Thyroid gland (tissue), 4 donors: ENCODE measurements around the gene WNT9A. TPM values are rescaled to one million over a fixed set of nuclear protein-coding genes. Genes with fewer than 3 reads are reported as not detected.

Experiments used
- DNase-seq, 2 donors: peaks; one replicate each; pipeline ENCODE4 v3.0.0-alpha.2; 2019
- H3K27ac ChIP-seq, 3 donors: fragments of 200-600 bp; sonication (generic); 1 replicate in 2 of 3; 2 replicates in 1 of 3; pipeline ENCODE4 v1.5.1; 2016 to 2019; ENCODE audit warnings: mild to moderate bottlenecking in 1 of 3, moderate library complexity in 1 of 3
- H3K27me3 ChIP-seq: fragments of 200-600 bp; sonication (generic); one replicate; pipeline ENCODE4 v1.5.1; 2019
- H3K36me3 ChIP-seq, 2 donors: fragments of 200-600 bp; sonication (generic); one replicate each; pipeline ENCODE4 v1.5.1; 2016 to 2019
- H3K4me1 ChIP-seq, 2 donors: fragments of 200-600 bp; sonication (generic); one replicate each; pipeline ENCODE4 v1.5.1; 2017 to 2019
- H3K4me3 ChIP-seq, 3 donors: fragments of 200-600 bp; sonication (generic); replicated peaks in 1 of 3; 1 replicate in 2 of 3; 2 replicates in 1 of 3; pipeline ENCODE4 v1.5.1; 2016; ENCODE audit warnings: mild to moderate bottlenecking in 1 of 3
- H3K9me3 ChIP-seq: fragments of 200-600 bp; sonication (generic); one replicate; pipeline ENCODE4 v1.5.1; 2017
- POLR2A ChIP-seq, 2 donors: fragments of 450-650 bp; IDR thresholded peaks; one replicate each; pipeline ENCODE4 v1.6.1; 2017; ENCODE audit warnings: antibody characterized with exemption in 2 of 2, mild to moderate bottlenecking in 2 of 2, moderate library complexity in 1 of 2
- WGBS, 2 donors: methylation state at CpG; one replicate each; pipeline ENCODE4 v1.1.5; 2017; 5-methylcytosine and 5-hydroxymethylcytosine counted together
- intact Hi-C: fragments of 100-400 bp; cut with DNase I; formaldehyde crosslinking; loops from one replicate; pipeline ENCODE4 v1.15.1; 2023
- total RNA-seq, 4 donors: library from RNA; depleted of rRNA; stranded (reverse); fragments of >200 nt; gene quantifications; one replicate each; pipeline ENCODE4 v1.2.3, GENCODE V29; 2016
- TF ChIP-seq, protein P1 (sequence below), 6 experiments: fragments of 200-600 bp in 3 of 6; fragments of 450-650 bp in 3 of 6; sonication (generic) in 3 of 6; IDR thresholded peaks; one replicate each; pipeline ENCODE4 v1.5.1; 2016 to 2019; ENCODE audit warnings: antibody characterized with exemption in 6 of 6, mild to moderate bottlenecking in 2 of 6, inconsistent platforms in 1 of 6, moderate library complexity in 1 of 6

Gene WNT9A
- total RNA-seq, 4 donors from 2014 or later = 2.5 to 4.3 (median 3.4) TPM

DNA sequence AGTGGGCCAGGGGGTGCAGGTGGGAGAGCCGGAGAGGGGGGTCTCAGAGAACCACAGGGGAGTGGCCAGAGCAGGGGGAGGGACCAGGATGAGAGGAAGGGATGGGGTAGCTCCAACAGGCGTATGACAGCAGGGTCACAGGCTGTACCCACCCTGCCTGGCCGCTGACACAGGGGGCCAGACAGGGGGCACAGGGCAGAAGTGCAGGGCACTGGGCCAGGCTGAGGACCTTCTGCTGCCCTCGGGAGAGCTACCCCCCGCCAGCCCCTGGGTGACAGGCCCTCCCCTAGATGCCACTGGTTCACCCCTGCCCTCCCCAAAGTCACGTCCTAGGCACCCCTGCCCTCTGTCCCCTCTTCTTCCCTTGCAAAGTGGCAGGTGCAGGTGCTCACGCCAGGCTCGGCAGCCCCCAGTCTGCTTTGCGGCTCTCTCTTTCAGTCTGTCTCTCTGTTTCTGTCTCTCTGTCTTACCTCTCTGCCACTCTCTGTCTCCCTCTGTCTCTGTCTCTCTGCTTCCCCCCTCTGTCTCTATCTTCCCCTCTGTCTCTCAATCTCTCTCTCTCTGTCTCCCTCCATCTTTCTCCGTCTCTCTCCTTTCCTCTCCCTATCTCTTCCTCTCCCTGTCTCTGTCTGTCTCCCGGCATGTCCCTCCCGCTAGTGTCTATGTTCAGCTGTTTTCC is 48.5 kb downstream of the WNT9A start:
- WGBS, 2 donors = 71 to 72% methylated on average over 9 to 12 of the region's 12 CpGs
- Histone ChIP-seq H3K9me3 (no peaks in the 10 kb centered on the region), H3K4me3 (no peak overlapping the region), H3K4me1 (no peaks in the 10 kb centered on the region), H3K27me3 (no peaks in the 10 kb centered on the region), H3K27ac (no peak overlapping the region), H3K36me3 (no peaks in the 10 kb centered on the region)
- TF ChIP-seq POLR2A (IDR thresholded peaks at IDR 0.05) = no peak
- TF ChIP-seq, protein P1, sequence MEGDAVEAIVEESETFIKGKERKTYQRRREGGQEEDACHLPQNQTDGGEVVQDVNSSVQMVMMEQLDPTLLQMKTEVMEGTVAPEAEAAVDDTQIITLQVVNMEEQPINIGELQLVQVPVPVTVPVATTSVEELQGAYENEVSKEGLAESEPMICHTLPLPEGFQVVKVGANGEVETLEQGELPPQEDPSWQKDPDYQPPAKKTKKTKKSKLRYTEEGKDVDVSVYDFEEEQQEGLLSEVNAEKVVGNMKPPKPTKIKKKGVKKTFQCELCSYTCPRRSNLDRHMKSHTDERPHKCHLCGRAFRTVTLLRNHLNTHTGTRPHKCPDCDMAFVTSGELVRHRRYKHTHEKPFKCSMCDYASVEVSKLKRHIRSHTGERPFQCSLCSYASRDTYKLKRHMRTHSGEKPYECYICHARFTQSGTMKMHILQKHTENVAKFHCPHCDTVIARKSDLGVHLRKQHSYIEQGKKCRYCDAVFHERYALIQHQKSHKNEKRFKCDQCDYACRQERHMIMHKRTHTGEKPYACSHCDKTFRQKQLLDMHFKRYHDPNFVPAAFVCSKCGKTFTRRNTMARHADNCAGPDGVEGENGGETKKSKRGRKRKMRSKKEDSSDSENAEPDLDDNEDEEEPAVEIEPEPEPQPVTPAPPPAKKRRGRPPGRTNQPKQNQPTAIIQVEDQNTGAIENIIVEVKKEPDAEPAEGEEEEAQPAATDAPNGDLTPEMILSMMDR (IDR thresholded peaks at IDR 0.05) = no peak
- peak in 1 of 2 donors; percentile 0 for DNase-seq
- intact Hi-C loops = no loop called here

DNA sequence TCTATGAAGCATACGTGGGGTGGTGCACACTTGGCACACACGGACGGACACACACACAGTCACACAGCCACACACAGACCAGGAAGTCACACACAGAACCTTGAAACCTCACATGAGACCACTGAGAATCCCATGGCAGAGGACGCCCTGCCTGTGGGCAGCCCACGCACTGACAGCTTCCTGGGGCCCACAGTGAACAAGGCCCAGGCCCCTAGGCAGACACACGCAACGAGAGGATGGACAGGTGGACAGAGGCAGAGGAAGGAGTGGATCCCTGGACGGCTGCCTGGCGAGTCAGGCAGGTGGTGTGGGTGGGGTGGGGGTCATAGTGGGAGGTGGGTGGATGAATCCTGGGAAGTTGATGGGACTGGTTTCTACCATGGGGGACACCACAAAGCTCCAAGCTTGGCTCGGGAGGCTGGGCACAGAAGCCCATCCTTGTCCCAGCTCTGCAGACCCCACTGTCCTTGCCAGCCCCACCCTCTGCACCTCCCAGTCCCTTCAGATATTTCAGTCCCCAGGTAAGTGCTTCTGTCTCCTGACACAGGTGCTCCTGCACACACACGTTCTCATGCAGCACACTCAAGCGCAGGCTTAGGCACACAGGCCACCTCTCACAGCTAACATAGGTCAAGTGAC is 49.1 kb downstream of the WNT9A start:
- peak; percentile 0 for DNase-seq
- H3K27ac ChIP-seq = no peak overlapping the region
- TF ChIP-seq, protein P1 (IDR thresholded peaks at IDR 0.05) = no peak
- no peak for TF ChIP-seq POLR2A (IDR thresholded peaks at IDR 0.05)
- H3K9me3 ChIP-seq = no peaks in the 10 kb centered on the region
- 82 to 85% methylated on average over 12 of the region's 12 CpGs for WGBS, 2 donors
- no peaks in the 10 kb centered on the region for H3K27me3 ChIP-seq
- H3K4me1 ChIP-seq = no peaks in the 10 kb centered on the region
- H3K36me3 ChIP-seq = no peaks in the 10 kb centered on the region
- intact Hi-C loops = no loop called here
- no peak overlapping the region for H3K4me3 ChIP-seq

GRCh38 chr1:227897704-227898438 is 49.9 kb downstream of the WNT9A start:
- WGBS, 2 donors = 91 to 93% methylated on average over 6 of the region's 6 CpGs
- Histone ChIP-seq H3K27me3 (no peaks in the 10 kb centered on the region), H3K27ac (no peak overlapping the region), H3K9me3 (no peaks in the 10 kb centered on the region), H3K4me1 (no peaks in the 10 kb centered on the region), H3K36me3 (no peaks in the 10 kb centered on the region), H3K4me3 (no peak overlapping the region)
- DNase-seq = peak; percentile 0
- TF ChIP-seq, protein P1 (IDR thresholded peaks at IDR 0.05) = no peak
- TF ChIP-seq POLR2A (IDR thresholded peaks at IDR 0.05) = no peak
- intact Hi-C loops = no loop called here

DNA sequence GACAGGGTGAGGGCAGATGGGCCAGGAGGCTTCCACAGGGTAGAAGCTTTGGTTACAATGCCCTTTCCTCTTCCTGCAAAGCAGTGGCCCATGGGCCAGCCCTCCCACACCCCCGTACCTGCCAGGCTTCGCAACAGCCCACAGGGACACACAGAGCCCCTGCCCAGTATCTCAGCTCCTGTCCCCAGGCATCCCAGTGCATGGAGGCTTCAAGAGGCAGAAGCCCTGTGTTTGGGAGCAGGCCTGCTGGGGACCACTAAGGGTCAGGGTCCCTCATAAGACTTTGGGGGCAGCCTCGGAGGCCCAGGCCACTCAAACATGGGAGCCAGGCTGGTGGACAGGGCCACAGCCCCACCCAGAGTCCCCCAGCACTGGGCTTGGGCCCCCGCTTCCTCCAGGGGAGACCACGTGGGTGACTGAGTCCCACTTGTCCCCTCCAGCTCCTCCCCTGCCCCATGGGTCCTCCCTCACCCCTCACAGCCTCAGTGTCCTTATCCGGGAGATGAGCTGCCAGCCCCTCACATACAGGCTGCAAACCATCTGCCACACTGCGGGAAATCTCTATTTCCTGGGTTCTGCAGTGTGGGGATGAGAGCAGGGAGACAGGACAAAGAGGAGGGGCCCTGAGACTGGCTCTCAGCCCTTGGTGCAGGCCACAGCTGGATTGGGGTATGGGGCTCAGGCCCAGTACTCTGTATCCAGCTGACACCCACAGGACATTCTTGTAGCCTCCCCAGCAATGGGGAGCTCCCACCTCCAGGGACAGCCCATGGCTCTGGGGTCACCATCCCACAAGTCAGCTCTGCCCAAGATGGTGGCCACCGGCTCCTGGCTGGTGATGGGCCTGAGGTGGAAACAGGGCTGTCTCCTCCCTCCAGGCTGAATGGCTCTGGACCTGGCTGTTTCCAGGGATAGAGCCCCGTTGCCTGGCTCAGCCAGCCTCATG is 50.7 kb downstream of the WNT9A start:
- Histone ChIP-seq H3K27me3 (no peaks in the 10 kb centered on the region), H3K27ac (no peak overlapping the region), H3K36me3 (no peaks in the 10 kb centered on the region), H3K4me1 (no peaks in the 10 kb centered on the region), H3K4me3 (no peak overlapping the region), H3K9me3 (no peaks in the 10 kb centered on the region)
- TF ChIP-seq, protein P1 (IDR thresholded peaks at IDR 0.05) = no peak
- TF ChIP-seq POLR2A (IDR thresholded peaks at IDR 0.05) = no peak
- intact Hi-C loops = no loop called here
- peak; percentile 0 to 1 for DNase-seq
- WGBS, 2 donors = 87 to 92% methylated on average over 8 of the region's 9 CpGs
